Measurements from ENCODE around the gene UGCG. TPM values are rescaled to one million over a fixed set of nuclear protein-coding genes. Genes with fewer than 3 reads are reported as not detected.
"Not testable (repeated sequence)": the region's sequence is repeated elsewhere in the genome, so short reads cannot be mapped to it uniquely, and the experiment has no call there.

Gene UGCG
- total RNA-seq, 1 donor from 2014 or later, result 61.0 TPM

DNA sequence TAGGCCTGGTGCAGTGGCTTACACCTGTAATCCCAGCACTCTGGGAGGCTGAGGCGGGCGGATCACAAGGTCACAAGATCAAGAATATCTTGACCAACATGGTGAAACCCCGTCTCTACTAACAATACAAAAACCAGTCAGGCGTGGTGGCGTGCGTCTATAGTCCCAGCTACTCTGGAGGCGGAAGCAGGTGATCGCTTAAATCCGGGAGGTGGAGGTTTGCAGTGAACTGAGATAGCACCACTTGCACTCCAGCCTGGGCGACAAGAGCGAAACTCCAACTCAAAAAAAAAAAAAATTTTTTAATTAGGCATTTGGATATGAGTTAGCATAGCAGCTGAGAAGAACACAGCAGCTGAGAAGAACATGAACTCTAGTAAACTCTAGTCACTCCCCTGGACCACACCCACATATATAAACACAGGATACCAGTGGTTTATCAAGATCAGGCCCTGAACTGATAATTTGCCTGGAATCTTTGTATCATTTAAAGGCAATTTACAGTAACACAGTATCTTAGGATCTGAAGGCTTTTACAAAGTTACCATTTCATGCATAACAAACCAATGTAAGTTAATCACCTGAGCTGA is 4.6 kb upstream of the UGCG start:
- peak; percentile 51 for ATAC-seq

DNA sequence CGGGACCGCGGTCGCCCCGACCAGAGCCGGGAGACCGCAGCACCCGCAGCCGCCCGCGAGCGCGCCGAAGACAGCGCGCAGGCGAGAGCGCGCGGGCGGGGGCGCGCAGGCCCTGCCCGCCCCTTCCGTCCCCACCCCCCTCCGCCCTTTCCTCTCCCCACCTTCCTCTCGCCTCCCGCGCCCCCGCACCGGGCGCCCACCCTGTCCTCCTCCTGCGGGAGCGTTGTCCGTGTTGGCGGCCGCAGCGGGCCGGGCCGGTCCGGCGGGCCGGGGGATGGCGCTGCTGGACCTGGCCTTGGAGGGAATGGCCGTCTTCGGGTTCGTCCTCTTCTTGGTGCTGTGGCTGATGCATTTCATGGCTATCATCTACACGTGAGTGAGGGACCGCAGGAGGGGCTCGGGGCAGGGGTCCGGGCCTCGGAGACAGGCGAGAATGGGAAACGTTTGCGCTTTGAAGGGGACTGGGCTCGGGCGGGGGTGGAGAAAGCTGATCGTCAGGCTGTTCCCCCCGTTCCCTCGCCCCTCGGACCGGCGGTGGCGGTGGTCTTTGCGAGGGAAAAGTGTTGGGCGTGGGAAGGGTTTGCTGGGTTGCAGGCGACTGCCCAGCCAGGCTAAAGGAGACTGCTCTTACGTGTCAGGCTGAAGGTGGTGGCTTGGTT is 457 bp downstream of the UGCG start:
- ATAC-seq, result peak; percentile 65

DNA sequence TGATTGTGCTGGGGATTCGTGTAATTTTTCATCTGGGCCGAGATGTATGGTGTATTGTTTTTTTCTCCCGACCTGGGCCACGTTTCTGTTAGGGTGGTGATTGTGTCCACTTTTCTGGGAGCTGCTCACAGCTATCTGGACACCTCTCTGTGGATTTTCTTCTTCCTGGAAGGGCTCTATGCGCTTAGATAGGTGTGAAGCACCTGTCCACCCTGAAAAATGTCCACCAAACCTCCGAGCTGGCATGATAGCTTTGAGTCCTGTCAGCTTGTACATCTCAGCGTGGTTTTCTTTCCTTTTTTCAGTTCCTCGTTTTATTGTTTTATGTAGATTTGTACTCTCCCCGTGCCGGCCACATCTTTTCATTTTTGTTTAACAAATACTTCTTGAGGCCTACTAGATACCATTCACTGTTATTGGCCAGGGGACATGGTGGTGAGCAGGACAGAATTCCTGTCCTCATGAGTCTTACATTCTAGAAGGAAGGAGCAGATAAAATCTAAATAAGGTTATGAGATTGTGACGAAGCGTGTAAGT is 1.1 kb downstream of the UGCG start:
- peak; percentile 3 for ATAC-seq

DNA sequence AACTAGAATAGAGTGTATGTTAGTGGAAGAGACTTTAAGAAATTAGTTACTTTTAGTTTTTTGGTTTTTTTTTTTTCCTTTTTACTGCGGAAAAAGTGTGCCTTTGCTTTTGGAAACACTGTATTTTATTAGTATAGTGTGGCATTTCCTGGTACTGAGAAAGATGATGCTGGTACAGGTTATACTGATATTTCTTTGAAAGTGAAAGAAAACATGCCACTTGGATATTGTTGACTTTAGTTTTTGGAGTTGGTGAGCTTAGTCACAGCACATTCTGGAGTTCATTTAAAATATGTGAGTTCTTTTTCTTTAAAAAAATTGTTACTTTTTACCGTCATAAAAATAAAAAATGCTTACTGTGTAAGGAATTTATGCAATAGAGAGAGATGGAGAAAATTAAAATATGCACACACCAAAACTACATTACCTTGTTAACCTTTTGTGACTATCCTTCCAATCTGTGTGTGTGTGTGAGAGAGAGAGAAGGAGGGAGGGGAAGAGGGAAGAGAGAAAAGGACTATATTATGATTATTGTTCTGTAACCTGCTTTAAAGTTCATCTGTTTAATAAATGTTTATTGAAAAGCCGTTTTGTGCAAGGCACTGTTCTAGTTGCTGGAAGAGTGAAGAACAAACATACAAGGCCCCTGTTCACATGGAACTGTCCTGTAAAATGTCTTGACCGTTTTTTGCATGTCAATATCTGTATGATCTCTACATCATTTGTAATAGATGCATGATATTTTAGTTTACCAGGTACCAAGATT is 1.9 kb downstream of the UGCG start:
- ATAC-seq, result no peak

DNA sequence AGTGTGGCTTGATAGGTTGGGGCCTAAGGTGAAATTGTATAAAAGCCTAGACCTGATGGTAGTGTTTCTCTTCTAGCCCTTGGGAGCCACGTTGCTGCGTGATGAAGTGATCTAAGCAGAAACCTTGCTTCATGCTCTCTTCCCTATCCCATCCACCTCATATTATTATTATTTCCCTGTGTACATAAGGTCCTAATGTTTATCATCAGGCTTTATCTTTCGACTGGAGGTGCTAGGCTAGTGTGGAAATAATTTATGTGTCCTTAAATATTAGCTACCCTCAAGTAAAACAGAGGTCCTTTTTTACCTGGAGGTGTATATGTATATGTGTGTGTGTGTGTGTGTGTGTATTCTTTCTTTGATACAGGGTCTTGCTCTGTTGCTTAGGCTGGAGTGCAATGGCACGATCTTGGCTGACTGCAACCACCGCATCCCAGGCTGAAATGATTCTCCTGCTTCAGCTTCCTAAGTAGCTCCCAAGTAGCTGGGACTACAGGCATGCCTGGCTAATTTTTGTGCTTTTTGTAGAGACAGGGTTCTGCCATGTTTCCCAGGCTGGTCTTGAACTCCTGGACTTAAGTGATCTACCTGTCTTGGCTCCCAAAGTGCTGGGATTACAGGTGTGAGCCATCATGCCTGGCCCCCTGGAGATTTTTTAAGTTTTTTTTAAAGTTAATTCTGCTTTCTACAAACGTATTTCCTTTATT is 3.7 kb downstream of the UGCG start:
- ATAC-seq, result no peak

DNA sequence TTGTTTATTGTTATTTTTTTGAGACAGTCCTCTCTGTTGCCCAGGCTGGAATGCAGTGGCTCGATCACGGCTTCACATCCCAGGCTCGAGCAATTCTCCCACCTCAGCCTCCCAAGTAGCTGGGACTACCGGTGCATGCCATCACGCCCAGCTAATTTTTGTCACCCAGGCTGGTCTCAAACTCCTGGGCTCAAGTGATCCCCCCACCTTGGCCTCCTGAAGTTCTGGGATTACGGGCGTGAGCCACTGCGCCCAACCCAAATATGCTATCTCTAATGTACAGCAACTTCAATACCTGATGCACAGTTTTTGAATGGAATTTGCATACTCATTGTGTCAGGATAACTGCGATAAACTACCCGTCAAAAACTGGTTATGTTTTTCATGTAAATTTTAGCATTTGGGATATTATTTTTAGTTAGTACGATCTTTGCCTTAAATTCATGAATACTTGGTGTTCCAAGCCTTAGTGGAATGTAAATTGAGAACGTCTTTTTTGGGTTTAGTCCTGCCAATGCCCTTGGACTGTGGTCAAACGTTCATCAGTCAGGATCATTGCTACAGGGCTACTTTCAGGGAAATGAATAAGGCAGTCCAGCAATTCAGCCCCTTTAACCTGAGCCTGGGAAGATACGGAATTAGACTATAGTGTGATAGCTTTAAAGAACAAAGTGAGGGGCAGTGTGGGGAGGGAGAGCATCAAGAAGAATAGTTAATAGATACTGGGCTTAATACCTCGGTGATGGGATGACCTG is 4.4 kb downstream of the UGCG start:
- ATAC-seq, result no peak

DNA sequence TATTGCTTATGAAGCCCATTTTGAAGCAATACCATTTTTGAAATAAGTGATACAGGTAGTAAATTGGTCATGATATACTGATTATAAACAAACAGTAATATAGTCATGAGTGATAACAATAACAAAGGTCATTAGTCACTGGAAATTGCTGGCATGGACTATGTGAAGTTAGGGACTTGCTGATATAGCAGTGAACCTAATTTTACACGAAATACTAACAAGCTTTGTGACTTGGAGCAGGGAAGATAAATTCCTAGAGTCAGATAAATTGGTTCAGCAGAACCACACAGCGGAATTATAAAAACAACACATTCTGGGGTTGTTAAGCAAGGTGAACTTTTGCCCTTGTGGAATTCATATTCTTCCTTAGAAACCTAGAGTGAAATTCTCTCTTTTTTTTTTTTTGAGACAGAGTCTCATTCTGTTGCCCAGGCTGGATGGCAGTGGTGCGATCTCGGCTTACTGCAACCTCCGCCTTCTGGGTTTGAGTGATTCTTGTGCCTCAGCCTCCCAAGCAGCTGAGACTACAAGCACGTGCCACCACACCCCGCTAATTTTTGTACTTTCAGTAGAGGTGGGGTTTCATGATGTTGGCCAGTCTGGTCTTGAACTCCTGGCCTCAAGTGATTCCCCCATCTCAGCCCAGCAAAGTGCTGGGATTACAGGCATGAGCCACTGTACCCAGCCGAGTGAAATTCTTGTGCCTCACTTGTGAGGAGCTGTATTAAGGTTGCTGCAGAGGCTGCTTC is 6.0 kb downstream of the UGCG start:
- no peak for ATAC-seq

DNA sequence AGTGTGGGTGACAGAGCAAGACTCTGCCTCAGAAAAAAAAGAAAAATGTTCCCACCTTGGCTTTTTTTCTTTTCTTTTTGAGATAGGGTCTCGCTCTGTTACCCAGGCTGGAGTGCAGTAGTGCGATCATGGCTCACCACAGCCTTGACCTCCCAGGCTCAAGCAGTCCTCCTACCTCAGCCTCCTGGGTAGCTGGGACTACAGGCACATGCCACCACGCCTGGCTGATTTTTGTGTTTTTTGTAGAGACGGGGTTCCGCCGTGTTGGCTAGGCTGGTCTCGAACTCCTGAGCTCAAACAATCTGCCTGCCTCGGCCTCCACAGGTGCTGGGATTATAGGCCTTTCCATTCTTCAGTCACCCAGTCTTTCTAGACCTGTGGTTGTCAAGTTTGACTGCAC is 6.9 kb downstream of the UGCG start:
- not testable (repeated sequence) for ATAC-seq

DNA sequence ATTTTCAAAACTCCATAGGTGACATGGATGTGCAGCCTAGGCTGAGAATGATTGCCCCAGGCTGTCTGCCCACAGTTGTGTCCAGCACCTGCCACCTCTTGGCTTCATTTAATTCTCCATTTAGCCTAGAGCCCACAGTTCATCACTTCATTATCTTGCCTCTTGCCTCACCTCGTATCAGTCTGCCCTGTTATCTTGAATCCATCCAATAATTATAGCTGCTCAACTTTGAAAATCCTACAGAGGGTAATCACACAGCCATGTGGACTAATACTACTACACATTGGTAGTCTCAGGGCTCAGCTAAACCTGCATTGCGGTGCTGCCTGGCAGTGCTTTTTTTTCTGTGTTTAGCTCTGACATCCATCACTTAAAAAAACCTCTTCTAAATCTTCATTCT is 7.4 kb downstream of the UGCG start:
- peak; percentile 14 for ATAC-seq

DNA sequence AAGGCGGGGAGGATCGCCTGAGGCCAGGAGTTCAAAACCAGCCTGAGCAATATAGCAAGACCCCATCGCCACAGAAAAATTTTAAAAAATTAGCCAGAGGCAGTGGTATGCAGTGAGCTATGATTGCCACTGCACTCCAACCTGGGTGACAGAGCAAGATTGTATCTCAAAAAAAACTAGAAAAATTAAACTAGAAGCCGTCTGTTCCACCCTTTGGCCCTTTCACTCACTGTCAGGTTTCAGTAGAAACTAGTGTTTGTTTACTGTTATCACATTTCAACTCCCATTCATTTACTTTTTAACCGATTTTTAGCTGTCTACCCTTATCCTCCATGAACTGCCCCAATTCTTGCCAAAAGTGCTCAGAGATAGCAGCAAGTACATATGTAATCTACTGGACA is 8.3 kb downstream of the UGCG start:
- no peak for ATAC-seq

DNA sequence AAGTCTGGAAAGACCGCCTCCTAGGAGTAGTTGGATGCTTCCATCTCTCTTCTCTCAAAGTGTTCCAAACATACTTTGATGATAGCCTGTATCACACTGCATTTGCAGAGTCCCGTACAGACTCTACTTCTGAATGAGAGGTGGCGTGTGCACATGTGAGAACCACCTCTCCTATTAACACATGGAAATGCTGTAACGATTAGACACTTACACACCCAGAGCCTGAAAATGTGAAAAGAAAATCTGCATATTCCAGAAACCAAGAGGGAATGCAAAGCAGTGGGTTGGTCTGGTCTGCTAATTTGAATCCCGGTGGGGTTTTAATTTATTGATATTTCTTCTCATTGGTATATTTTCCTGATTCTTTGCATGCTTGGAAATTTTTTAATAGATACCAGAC is 10.5 kb downstream of the UGCG start:
- ATAC-seq, result no peak

DNA sequence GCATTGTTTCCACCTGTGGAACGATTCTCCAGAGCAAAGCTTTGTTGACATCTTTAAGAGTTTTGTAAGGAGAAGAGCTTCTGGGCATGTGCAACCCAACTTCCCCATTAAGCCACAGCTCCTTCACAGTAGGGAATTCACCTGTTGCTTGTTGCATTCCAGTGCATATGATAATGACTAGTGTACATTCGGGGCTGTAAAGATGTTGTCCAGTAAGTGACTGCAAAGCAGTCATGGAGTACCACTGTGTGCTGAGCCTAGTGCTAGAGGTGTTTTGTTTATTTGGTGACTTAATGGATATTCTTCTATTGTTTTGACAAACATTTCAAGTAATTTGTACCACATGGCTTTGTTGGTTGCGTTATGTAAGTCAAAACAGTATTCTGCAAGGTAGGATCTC is 12.8 kb downstream of the UGCG start:
- ATAC-seq, result peak; percentile 47

DNA sequence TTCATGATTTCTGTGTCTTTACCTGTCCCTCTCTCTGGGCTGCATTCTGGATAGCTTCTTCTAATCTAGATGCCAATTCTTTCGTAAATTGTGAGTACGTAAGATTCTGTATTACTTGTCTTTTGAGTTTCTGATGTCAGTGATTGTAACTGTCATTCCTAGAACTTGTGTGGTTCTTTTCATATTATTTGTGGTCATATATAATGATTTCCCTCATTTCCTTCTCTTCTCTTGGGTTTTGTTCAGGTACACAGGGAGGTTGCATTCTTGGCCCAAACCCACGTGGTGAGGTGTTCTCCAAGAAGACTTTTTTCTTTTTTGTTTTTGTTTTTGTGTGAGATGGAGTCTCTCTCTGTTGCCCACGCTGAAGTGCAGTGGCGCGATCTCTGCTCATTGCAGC is 13.8 kb downstream of the UGCG start:
- no peak for ATAC-seq

DNA sequence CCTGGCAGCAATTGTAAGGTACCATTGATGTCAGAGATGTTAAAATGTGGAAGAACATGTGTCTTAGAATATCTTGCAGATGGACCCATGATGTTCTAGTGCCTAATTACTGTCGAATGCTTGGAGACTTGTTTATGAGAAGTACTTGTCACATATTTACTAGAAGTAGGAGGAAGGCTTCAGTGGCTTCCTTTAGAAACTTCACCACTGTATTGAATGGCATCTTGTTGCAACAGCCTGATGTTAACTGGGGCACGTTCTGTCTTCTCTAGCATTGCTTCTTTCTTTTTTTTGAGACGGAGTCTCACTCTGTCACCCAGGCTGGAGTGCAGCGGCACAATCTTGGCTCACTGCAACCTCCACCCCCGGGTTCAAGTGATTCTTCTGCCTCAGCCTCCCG is 16.5 kb downstream of the UGCG start:
- ATAC-seq, result no peak

DNA sequence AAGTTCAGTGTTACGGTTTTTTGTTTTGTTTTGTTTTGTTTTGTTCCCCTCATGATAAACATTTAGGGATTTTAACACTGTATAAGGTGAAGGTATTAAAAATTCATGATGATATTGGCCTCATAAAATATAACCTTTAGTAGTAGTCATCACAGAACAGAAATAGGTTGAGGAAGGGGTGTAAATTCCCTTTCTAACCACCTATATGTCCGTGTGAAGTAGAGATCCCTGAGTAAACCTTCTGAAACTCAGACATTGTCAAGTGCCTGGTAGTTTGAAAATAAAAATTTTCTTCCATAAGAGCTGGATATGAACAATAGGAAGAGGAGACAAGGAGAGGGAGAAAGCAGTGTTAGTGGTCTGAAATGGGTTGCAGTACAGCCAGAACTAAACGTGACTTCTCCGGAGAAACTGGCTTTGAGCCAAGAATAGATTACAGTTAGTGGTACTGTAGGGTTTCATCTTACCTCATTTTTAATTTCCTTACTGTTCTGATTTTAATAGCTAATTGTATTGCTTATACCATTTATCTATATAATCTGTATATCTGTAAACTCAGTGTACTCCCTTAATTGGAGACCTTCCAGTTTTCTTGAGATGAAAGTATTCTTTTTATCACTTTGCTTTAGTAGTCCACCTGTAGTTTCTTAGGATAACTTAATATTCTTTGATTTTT is 18.3 kb downstream of the UGCG start:
- ATAC-seq, result no peak

DNA sequence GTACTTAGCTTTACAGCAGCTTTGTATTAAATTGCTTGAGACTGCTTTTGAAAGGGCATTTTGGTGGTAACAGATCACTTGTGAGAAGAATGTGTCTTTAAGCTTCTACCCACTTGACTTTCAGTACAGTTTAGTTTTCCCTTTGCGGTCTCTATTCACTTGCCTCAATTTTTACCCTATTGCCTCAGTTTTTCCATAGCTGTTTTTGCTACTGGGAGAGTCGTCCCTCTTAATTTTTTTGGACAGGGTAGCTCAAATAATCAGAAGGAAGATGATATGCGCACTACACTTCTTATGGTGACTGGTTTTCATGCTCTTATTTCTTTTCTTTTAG is 18.8 kb downstream of the UGCG start:
- no peak for ATAC-seq

DNA sequence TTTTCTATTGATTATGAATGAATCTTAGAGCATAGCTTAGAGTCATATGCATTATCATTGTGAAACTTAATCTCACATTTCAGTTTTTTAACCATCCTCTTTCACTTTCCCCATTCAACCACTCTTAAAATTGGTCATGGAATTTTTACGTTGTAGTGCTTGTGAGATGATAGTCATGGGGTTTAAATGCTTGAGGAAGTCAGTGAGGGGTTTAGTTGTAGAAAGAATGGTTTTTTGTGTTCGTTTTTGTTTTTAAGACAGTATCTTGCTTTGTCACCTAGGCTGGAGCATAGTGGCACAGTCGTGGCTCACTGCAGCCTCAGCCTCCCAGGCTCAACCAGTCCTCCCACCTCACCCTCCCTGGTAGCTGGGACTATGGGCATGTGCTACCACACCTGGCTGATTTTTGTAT is 19.6 kb downstream of the UGCG start:
- ATAC-seq, result peak; percentile 36

DNA sequence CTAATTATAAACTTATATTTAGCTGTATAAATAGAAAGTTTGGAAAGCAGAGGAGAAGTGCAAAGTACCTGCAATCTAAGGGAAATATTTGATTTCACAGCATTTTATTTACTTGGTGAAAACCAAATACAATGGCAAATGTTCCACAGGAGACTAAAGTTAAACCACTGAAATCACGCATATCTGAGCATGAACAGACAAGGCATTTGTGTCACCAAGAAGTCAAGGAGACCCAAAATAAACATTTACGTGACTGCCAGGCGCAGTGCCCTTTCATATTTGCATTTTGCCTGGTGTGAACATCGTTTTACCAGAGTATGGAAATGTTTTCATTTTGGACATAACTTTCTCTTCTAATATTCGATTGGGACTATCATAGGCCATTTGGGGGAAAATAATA is 20.6 kb downstream of the UGCG start:
- ATAC-seq, result no peak

DNA sequence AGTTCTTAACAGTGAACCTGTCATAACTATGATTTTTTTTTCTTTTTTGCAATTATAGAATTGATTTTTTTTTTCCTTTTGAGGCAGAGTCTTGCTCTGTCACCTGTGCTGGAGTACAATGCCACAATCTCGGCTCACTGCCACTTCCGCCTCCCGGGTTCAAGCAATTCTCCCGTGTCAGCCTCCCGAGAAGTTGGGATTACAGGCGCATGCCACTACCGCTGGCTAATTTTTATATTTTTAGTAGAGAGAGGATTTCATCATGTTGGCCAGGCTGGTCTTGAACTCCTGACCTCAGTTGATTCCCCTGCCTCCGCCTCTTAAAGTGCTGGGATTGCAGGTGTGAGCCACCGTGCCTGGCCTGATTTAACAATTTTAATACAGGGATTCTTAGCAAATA is 21.4 kb downstream of the UGCG start:
- ATAC-seq, result no peak

DNA sequence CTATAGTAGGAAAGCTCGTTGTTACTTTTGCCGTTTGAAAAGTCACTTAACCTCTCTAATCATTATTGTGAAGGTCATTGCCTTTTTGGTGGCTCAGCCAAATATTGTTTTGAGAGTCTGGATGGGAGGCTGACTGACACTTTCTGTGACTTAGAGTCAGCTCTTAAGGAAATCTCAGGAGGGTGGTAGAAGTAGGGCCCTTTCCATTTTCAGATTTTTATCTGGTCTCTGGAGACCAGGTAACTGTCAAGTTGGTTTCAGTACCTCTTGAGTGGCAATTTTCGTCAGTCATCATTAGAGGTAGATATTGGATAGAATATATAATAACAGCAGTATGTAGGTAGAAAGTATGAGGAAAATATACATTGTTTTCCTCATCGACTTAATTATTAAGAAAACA is 23.3 kb downstream of the UGCG start:
- no peak for ATAC-seq

DNA sequence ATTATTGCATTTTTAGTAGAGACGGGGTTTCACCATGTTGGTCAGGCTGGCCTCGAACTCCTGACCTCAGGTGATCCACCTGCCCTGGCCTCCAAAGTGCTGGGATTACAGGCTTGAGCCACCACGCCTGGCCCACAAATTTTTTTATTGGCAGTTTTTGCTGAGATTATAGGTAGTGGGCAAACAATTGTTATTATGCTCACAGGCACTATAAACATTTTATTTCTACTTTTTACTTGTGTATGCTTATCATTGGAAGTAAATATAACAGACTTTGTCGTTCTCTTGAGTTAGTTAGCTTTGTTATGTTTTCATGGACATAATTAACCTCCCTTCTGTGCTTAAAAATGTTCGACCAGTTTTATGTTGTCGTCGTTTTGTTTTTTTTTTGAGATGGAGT is 23.9 kb downstream of the UGCG start:
- ATAC-seq, result no peak
